ENCODE data around the gene COL4A1.

Gene COL4A1

DNA sequence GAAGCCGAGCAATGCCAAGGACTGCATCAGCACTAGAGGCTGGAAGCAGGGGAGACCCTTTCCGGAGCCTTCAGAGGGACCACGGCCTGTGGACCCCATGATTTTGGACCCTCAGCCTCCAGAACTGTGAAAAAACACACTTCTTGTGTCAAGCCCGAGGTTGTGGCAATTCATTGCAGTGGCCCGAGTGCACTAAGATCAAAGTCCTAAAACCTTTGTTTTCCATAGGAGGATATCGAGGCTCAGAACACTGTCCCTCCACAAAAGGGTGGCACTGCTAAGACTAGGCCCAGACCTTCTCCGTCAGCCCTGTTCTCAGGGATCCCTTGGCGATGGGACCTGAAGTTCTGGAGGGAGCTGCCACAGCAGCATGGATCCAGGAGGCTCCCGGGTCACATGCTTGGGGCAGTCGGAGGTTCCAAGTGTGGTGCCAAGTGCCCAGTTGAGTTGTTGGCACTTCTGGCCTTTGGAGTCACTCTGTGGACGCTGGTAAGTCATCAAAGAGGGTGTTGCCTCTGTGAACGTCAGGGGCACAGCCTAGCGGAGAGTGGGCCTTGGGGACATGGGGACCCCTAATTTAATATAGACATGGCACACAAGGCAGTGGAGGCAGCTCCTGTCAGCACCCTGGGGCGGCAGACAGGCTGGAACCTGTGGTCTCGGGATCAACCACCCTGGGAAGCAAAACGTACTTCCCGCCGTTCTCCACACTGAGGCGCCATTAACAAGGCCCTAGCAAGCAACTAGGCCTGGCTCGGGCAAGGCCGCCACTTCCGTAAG, 199.2 kb downstream of the COL4A1 start:
- no peak for DNase-seq

DNA sequence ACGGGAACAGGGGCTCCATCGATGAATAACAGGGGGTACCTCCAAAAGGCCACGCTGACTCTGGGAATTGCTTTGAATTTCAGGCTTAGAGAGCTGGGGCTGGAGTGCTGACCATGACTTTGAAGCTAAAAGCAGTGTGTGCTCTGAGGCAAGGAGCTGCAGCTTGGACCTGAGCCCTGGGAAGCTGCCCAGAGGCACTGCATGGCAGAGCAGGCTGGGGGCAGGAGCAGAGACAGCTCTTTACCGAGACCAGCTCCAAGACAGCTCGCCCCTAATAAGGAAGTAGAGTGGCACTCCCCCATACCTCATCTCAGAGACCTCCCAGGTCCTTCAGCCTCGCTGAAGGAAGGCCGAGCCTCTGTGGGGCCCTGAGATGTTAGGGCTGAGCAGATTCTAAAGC, 200.2 kb downstream of the COL4A1 start:
- DNase-seq = no peak

DNA sequence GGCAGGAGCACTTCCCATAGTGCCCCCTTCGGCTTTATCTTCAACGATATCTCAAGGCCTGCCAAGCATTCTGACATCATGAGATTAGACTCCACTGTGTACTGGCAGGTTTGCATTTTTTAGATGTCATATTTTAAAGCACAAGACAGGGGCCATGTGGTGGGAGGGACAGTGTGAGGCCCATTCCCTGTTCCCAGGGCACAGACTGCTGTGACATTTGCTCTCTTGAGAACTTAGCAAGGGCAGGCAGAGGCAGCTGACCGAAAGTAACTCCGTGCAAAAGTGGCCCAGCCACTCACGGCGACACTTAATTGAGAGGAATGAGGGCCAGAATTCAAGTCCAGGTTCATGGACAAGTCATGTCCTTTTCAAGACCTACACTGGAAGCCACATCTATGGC, 201.8 kb downstream of the COL4A1 start:
- DNase-seq = no peak

- no peak for DNase-seq
Observed at GRCh38 chr13:110103534-110103933, 203.4 kb downstream of the COL4A1 start.

GRCh38 chr13:110103026-110103425, 203.9 kb downstream of the COL4A1 start:
- no peak for DNase-seq

- DNase-seq = no peak
Observed at GRCh38 chr13:110102053-110102452, 204.9 kb downstream of the COL4A1 start.

- DNase-seq = no peak
Observed at GRCh38 chr13:110099922-110100321, 207.0 kb downstream of the COL4A1 start.
